NB4 (cell line): ENCODE results near the gene MEIS1.

Experiments
- DNase-seq: peaks from one replicate; pipeline ENCODE4 v3.0.0; 2010; ENCODE audit warnings: low read depth
- H3K4me3 ChIP-seq: one replicate; pipeline ENCODE4 v1.5.1; 2011; ENCODE audit warnings: mild to moderate bottlenecking, low read depth, low read length, moderate library complexity
- CTCF ChIP-seq: IDR thresholded peaks from one replicate; pipeline ENCODE4 v1.5.1; 2012; ENCODE audit warnings: low read depth, low read length
- MAX ChIP-seq: IDR thresholded peaks from 2 replicates; pipeline ENCODE4 v1.6.1; 2011; ENCODE audit warnings: low read depth, low read length
- MYC ChIP-seq: IDR thresholded peaks from 2 replicates; pipeline ENCODE4 v1.6.1; 2011; ENCODE audit warnings: low read depth, low read length
- POLR2A ChIP-seq: IDR thresholded peaks from 2 replicates; pipeline ENCODE4 v1.6.1; 2011; ENCODE audit warnings: mild to moderate bottlenecking; ENCODE audit not compliant: insufficient read length; ENCODE audit errors: extremely low read depth

The MEIS1 gene

GRCh38 chr2:66489436-66489835 is 54.5 kb downstream of the MEIS1 start:
- H3K4me3 ChIP-seq = no peak overlapping the region
- TF ChIP-seq POLR2A (no peak), CTCF (no peak), MAX (no peak)
- no peak for DNase-seq

GRCh38 chr2:66490588-66491001 is 55.7 kb downstream of the MEIS1 start:
- H3K4me3 ChIP-seq = no peak overlapping the region
- no peak for TF ChIP-seq CTCF
- TF ChIP-seq MAX = no peak
- TF ChIP-seq POLR2A = no peak
- no peak for TF ChIP-seq MYC
- DNase-seq = no peak

GRCh38 chr2:66494708-66495107 is 59.8 kb downstream of the MEIS1 start:
- peak; percentile 62 for DNase-seq
- no peak overlapping the region for H3K4me3 ChIP-seq
- TF ChIP-seq MAX (no peak), POLR2A (no peak), MYC (no peak), CTCF (no peak)

GRCh38 chr2:66495788-66496640 is 61.1 kb downstream of the MEIS1 start:
- DNase-seq = peak; percentile 39
- H3K4me3 ChIP-seq = no peak overlapping the region
- TF ChIP-seq MAX (no peak), CTCF (no peak), MYC (no peak), POLR2A (no peak)

GRCh38 chr2:66496670-66497420 is 61.9 kb downstream of the MEIS1 start:
- TF ChIP-seq POLR2A (no peak), CTCF (no peak)
- no peak for DNase-seq

More at GRCh38 chr2:66496670-66497420, 61.9 kb downstream of the MEIS1 start:
- H3K4me3 ChIP-seq = no peak overlapping the region
